Activated naive CD4-positive, alpha-beta T cell treated with anti-CD3 and anti-CD28 coated beads, Interleukin-2, amount 10 ng/mL, durations not matched to agents 5 hours and 36 hours (primary cell): ENCODE data around the gene ARHGAP11A. TPM values are rescaled to one million over a fixed set of nuclear protein-coding genes. Genes with fewer than 3 reads are reported as not detected.

ENCODE experiments used
- total RNA-seq, 2 experiments: library from RNA; stranded (reverse); gene quantifications; one replicate each; pipeline ENCODE4 v1.2.3, GENCODE V29; 2021

ARHGAP11A gene
- total RNA-seq = 100 to 1,000 TPM; 101 to 105 TPM

DNA sequence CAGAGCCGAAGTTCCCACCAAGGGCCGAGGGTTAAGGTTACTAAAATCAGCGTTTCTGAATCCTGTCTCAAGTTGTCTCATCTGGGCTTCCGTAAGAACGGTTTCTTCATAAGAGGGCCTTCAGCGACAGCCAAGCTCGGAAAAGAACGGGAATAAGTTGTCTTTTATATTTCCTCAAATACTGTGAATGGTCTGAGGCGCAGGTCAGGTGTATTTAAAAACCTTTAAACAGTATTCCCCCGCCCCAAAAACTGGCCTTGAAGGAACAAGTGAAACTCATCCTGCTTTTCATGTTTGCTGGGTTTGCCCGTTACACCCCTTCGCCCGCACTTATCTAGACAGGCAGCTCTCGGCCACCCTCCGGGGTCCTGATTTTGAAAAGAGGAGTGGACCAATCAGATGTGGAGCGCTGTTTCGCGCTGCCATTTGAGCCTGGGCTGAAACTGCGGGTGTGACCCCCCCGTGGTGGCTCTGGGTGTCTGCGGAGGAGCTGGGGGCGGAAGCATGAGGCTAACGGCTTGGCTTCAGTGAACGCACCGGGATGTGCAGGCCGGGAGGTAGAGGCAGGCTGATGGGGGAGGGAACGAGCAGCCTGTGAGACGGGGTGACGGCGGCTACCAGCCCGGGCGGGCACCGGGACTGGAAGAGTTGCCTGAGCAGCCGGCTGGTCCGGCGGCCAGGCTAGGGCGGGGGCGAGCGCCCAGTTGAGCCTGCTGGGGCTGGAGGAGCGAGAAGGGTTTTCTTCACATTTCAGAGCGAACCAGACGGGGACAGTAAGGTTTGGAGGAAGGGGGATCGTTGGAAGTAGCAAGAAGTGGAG lies at the start of gene ARHGAP11A:
Gene ARHGAP11A (plus strand): TSS at position 454 of the 820 bp plus-strand sequence. CDS start 708 bp downstream, outside the sequence.

GRCh38 chr15:32593151-32593550 lies 22.2 kb upstream of the ARHGAP11A start, which contains the start of gene GOLGA8N:
Gene GOLGA8N, plus strand, starts transcription at chr15:32593456.

DNA sequence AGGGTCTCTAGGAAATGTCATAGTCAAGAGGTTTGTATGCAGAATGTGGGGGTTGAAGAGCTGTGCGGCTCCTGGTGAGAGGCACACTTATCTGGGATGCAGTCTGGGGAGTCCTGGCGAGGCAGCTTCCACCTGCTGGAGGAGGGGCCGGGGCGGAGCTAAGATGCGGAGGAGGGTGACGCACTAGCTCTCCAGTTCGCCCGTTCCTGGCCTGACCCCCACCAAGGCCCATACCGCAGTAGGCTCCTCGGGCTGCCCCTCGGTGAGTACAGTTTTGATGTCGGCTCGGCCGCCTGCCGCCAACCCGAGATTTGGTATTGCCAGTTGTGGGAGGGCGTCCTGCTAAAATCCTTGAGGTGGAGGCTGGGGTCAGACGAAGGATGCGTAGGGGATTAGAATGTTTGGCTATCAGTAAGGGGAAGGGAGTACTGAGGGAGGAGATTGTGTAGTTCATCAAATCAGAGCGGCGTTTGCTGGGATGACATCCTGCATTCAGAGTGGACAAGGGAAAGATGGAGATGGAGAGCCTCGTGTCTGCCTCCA lies 26.3 kb downstream of the ARHGAP11A start, which contains the start of gene SCG5:
Gene SCG5 (plus strand): TSS at position 194 of the 543 bp plus-strand sequence. CDS start 1,883 bp downstream, outside the sequence.

Other genes with a start within 250 kb of the ARHGAP11A start
- gene GOLGA8K, start 212.2 kb upstream of the ARHGAP11A start, total RNA-seq = under 1 TPM; 0.28 to 0.29 TPM
- gene GOLGA8O, start 159.9 kb upstream of the ARHGAP11A start, total RNA-seq = 1 to 10 TPM; 1.0 to 3.3 TPM
- 1 to 10 TPM; 5.3 to 5.4 TPM for gene GOLGA8N, start 22.0 kb upstream of the ARHGAP11A start, total RNA-seq
- 1 to 10 TPM; 2.5 to 3.0 TPM for gene SCG5, start 26.2 kb downstream of the ARHGAP11A start, total RNA-seq
- not detected for gene GREM1, start 102.5 kb downstream of the ARHGAP11A start, total RNA-seq